Effector CD4-positive, alpha-beta T cell (primary cell): Measurements from ENCODE around the gene SKAP1.
"Not testable (repeated sequence)": the region's sequence is repeated elsewhere in the genome, so short reads cannot be mapped to it uniquely, and the experiment has no call there.

Experiments
- DNase-seq: peaks from one replicate; pipeline ENCODE4 v3.0.0-alpha.2; 2020

SKAP1 gene

DNA sequence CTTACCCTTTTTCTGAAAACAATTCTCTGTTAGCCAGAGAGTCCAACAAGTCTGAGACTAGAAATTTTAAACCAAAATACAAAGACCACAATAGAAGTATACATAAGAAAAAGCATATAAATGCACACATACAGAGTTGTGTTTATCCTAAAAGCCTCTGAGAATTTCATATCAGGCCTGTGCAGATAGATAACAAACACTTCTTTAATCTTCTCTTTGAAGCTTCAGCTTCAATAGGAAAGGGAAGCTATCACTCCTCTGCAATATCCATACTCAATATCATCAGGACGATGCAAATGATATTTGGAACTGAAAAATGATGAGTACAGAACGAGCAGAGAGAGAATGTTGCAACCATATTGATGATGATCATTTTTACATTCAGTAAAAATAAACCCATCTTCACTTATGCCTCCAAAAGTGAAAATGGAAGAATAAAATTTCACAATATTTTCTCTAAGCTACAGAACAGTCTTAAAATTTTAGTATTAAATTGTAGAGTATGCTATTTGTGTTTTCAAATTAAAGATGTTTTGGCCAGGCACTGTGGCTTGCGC is 61.6 kb downstream of the SKAP1 start:
- no peak for DNase-seq

- no peak for DNase-seq
These were observed 66.9 kb downstream of the SKAP1 start for GRCh38 chr17:48363161-48363560.

DNA sequence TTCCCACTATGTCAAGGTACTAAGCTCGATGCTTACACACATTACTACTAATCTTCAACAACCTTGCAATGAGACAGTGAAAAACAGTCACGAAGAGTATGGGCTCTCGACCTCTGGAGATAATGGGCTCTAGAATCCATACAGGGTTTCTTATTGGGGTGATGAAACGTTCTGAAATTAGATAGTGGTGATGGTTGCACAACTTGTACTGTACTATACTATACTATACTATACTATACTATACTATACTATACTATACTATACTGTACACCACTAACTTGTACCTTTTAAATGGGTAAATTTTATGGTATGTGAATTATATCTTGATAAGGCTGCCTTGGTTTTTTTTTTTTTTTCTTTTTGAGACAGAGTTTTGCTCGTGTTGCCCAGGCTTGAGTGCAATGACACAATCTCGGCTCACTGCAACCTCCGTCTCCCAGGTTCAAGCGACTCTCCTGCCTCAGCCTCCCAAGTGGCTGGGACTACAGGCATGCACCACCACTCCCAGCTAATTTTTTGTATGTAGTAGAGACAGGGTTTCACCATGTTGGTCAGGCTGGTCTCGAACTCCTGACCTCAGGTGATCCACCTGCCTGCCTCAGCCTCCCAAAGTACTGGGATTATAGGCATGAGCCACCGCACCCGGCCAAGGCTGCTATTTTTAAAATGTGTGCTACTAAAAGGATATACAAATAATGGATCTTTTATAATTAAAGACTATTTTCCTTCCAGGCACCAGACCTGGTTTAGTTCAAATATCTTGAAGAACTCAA is 69.0 kb downstream of the SKAP1 start:
- not testable (repeated sequence) for DNase-seq

DNA sequence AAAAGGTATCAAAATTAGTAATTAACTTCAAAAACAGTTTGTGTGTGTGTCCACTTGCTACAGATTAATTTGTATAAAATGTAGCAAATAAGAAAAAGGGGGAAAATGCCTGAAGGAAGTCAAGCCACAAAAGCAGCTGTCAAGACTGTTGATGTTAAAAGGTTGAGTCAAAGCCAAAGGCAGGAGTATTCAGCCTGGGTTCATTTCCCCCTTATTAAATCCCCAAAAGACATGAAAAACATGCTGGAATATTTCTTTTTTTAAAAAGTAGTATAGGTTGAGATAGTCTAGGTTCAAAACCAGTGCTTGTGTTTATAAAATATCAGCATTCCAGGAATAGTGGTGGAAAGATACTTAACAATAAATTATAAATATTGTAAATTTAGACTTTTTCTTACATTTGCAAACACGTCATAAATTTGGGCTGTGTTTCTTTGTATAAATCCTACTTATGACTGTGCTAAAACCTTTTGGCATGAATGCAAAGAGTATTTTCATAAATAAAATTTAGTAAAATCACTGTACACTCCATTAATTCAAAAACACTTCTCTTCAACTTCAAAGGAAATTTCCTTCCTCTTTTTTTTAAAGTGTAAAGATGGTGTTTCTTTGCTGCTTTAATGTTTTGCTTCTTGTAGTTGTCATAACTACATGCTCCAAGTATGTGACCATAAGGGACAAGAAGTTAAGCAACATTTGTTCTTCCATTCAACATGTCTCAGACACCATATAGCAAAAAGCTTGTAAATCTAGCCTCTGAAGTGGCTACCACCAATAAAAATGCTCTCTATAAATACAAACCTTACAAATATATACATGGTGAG is 72.0 kb downstream of the SKAP1 start:
- DNase-seq, result no peak

GRCh38 chr17:48356866-48357265 is 73.1 kb downstream of the SKAP1 start:
- no peak for DNase-seq

DNA sequence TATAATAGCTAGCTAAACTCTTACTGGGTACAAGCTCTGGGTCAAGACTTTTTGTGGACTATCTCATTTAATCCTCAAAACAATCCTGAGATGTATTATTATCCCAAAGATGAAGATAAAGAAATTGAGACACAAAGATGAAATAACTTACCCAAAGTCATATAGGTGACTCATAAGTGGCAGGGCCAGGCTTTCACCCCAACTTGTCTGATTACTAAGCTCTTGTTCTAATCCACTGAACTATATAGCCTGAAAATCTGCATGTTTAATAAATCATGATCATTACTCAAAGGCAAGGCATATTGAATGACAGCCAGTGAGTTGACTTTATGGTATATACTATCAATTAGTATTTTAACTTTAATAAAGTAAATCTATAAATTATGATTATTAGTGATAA is 77.4 kb downstream of the SKAP1 start:
- no peak for DNase-seq

- DNase-seq, result no peak
These were observed 78.1 kb downstream of the SKAP1 start for GRCh38 chr17:48351911-48352332.

GRCh38 chr17:48348352-48348751 is 81.7 kb downstream of the SKAP1 start:
- no peak for DNase-seq

DNA sequence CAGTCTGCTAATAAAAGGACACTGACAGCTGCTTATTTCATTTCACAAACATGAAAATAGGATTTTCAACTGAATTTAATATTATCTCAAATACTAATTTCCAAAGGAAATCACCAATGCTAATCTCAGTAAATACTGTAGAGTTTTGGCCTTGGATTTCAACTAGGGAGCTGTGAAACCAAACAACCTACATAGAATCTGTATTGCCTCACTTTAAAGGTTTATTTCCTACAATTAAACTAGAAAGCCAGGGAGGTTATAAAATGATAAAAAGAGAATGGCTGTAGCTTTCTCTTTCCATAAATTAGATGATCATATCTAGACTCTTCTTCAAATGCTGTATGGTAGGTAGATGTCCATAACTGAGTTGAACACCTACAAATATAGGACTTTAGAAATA is 82.8 kb downstream of the SKAP1 start:
- DNase-seq, result no peak

DNA sequence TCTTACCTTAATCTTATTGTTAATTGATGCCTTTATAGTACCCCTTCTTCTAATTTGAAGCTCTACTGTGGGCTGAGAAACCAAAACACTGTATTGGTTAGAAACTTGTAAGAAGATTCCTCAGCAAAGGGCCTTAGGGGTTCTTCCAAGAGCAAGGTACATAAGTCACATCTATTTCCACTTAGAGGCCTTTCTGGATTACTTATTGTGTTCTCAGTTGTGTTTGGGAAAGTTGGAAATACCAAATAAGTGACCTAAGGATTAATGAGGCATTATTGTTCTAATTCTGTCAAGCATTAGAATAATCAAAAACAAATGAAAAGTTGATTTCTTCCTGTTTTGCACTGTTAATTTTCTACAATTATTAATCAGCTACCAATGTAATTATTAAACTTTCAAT is 85.8 kb downstream of the SKAP1 start:
- DNase-seq, result no peak

GRCh38 chr17:48340916-48341315 is 89.1 kb downstream of the SKAP1 start:
- DNase-seq, result no peak

DNA sequence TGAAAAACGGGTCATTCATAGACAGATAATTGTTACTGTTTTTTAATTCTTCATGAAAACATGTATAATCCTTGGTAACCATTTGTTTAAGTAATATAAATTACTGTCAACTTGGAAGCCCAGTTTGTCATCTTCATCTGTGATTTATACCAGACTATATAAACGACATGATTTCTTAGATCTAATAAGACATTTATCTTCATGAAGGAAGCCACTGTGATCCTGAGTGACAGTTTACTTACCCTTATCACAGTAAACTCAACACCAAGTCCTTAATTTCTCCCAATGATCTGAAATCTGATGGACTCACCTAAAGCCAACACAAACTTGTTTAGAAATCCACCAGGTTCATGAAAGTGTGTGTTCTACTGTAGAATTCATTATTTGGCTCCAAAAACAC is 91.3 kb downstream of the SKAP1 start:
- DNase-seq, result no peak

DNA sequence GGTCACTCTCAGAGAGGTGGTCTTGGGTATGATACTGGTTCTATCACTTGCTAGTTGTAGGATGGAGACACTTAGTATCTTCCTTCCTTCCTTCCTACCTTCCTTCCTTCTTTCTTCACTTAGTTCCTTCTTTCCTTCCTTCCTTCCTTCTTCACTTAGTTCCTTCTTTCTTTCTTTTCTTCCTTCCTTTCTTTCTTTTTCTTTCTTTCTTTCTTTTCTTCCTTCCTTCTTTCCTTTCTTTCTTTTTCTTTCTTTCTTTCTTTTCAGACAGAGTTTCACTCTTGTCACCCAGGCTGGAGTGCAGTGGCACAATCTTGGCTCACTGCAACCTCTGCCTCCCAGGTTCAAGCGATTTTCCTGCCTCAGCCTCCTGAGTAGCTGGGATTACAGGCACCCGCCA is 92.1 kb downstream of the SKAP1 start:
- not testable (repeated sequence) for DNase-seq

GRCh38 chr17:48336986-48337385 is 93.0 kb downstream of the SKAP1 start:
- DNase-seq, result no peak

- DNase-seq, result no peak
These were observed 94.0 kb downstream of the SKAP1 start for GRCh38 chr17:48335858-48336500.

DNA sequence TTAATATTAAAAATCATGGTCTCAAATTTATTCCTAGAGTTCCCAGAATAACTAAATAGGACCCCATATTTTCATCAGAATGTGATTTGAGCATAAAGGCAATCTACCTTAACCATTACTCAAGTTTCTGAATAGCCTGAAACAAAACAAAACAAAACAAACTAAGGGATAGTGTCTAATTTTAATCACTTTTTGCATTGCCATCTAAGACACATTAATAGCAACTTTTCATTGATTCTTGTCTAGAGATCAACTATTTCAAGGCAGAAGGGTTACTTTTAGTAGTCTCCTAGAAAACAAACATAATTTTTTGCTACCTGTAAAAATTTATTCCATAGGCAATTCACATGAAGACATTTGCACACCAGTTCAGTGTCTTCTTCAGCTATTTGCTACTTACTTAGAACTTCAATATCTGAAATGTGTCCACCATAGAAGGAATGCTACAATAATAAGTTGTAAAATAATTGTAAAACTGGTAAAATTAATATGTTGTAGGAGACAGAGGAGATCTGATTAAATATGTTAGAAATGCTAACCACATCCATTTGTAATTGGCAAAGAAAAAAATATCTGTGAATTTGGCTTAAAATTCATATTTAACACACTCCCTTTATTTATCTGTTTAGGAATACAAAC is 94.7 kb downstream of the SKAP1 start:
- DNase-seq, result no peak

DNA sequence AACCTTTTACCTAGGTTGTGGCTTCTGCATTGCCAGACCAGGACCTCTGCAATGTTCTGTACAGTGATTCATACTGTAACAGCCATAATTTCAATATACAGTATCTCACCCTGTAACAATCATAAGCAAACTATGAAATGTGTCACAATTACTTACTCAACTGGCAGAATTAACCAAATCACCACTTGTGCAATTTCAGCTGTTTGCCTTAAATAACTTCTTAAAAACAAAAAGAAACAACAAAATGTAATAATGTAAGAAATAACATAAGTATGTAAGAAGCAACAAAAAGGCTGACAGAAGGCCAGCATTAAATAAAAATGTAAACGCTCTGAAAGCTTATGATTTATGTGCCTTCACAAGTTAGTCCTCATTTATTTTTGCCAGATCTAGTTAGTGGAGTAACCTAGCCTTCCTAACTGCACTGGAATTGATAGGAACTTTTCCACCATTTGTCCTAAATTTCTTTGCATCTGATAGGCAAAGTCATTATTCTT is 96.9 kb downstream of the SKAP1 start:
- no peak for DNase-seq

DNA sequence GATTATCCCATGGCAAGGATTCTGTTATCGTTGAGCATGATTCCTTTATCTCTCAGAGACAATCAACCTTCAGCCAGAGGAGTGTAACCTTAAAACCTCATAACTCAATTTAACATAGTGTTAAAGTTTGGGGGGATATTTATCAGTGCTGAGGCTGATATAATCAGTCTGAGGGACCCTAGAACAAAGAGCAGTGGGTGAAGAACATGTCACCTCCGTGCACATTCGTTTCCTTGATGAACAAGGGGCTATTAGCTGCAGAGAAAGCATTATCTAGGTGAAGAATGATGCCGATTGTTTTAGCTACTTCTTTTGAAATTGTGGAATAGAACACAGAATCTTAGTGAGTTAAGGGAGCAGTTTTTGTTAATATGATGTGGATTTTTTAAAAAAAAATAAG is 99.1 kb downstream of the SKAP1 start:
- no peak for DNase-seq

GRCh38 chr17:48330421-48330820 is 99.6 kb downstream of the SKAP1 start:
- no peak for DNase-seq

DNA sequence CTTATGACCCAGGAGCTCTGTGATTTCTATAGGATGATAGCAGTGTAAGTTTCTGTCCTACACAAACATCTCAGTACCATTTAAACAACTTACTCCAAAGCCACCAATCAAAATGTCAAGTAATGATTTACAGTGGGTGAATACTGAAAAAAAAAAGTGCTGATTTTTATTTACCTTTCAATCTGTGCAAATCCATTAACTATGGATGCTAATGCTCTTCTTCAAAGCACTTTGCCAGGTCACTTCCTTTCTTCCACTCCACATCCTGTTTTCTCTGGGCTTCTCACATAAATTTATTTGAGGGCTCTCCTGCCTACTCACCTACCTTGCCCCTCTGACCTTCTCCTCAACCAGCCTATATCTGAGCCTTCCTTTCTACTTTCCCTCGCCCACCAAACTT is 101.6 kb downstream of the SKAP1 start:
- no peak for DNase-seq

DNA sequence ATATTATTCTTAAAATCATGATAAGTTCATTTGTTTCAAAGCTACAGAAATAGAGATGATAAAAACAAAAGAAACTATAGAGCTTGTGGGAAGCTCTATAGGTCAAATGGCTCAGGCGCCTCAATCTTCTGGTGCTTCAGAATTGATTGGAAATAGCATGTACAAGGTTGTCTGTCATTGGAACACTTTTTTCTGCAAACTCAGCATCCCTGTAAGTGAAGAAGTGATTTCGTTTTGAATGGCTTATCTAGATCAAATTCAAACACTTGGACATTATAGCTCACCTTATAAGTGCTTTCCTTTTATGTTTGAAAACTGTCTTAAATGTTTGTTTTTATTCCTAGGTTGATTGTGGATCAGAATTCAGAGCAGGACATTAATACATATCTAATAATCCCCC is 103.7 kb downstream of the SKAP1 start:
- DNase-seq, result no peak

DNA sequence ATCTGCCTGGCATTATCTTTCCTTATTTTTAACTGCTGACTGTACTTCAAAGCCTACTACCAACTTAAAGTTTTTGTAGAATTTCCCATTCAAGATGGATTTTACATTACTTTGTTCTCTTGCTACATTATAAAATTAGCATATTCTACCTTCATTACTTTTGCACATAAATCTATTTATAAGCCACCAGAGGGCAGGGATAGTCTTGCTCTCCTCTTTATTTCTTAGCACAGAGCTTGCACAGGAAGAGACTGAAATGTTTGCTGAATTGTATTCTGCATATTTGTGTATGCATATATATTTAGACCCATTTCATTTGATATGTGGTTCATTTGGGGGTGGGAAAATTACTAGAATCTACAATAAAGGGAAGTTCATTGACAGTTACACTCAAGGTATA is 108.0 kb downstream of the SKAP1 start:
- no peak for DNase-seq

DNA sequence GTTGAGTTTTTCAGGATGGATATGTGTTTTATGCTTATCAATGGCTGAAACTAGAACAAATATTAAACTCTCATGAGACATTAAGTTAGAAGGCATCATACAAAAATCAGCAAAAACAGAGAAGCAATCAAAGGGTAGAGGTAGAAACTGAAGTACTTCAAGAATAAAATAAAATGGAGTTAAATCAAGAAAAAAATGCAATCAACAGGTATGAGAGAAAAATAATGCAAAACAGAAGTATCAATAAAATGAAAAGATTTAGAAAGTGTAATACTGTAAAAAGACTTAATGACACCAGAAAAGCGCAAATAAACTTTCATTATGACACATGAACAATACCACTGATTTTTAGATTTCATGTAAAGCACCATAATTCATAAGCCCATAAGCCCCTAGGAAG is 112.3 kb downstream of the SKAP1 start:
- DNase-seq, result no peak
